ENCODE results near the gene ZNF385D. TPM values are rescaled to one million over a fixed set of nuclear protein-coding genes. Genes with fewer than 3 reads are reported as not detected.

ZNF385D gene
- total and polyA plus RNA-seq, 2 of the 13 experiments (the other 11 are each of a cell fraction or from before 2014, with no cell fraction given) = not detected

- TF ChIP-seq ZNF563 (CRISPR knock-in tag; IDR thresholded peaks at IDR 0.05) = no peak
- no peak for TF ChIP-seq E2F5 (CRISPR knock-in tag; conservative IDR thresholded peaks at IDR 0.05)
- TF ChIP-seq MED1 (CRISPR knock-in tag; IDR thresholded peaks at IDR 0.05) = no peak
- no peak for TF ChIP-seq MNT (IDR thresholded peaks at IDR 0.05)
- TF ChIP-seq ZNF274 (CRISPR knock-in tag; IDR thresholded peaks at IDR 0.05) = no peak
- TF ChIP-seq MLLT10 (CRISPR knock-in tag; IDR thresholded peaks at IDR 0.05) = no peak
- no peak for TF ChIP-seq FOXM1 (CRISPR knock-in tag; IDR thresholded peaks at IDR 0.05)
Observed at GRCh38 chr3:21778715-21779114, 27.7 kb upstream of the ZNF385D start (continued).

- Histone ChIP-seq H3K9me3 (ENCODE audit: low read length) (peaks cover 13% of the 10 kb centered on the region), H3K27ac (ENCODE audit: extremely low read length, insufficient read depth, low read length) (no peak overlapping the region), H4K20me1 (ENCODE audit: insufficient read depth, low read length) (no peaks in the 10 kb centered on the region), H3K4me2 (ENCODE audit: low read depth, low read length) (no peak overlapping the region), H3K4me3 (replicated peaks in 1 of 3; ENCODE audit: insufficient read depth in 1 of 3, low read depth in 2 of 3, low read length in 3 of 3) (no peak overlapping the region), H3K27me3 (ENCODE audit: control insufficient read depth in 1 of 2, insufficient read depth in 2 of 2, low read length in 2 of 2) (no peaks in the 10 kb centered on the region), H3K4me1 (ENCODE audit: insufficient read depth, low read length) (no peaks in the 10 kb centered on the region), H3K79me2 (ENCODE audit: insufficient read depth, low read length) (no peaks in the 10 kb centered on the region), H3K36me3 (replicated peaks in 1 of 2; ENCODE audit: control insufficient read depth in 1 of 2, insufficient read depth in 2 of 2, low read length in 2 of 2) (no peaks in the 10 kb centered on the region), H3K9ac (ENCODE audit: insufficient read depth, low read depth, low read length) (no peak overlapping the region), H2AFZ (ENCODE audit: low read length) (no peak overlapping the region)
- no TSS peak for BruUV-seq (replicated peaks)
- FAIRE-seq (no peak), ATAC-seq (no peak), DNase-seq (ENCODE audit: low spot score) (no peak)
- in situ Hi-C loops (cut with HindIII; ENCODE audit: extremely low pct_ligation_motif_present, low pct_unique_long_range_greater_than_20kb) = no loop called here
- WGBS (ENCODE audit: low lambda C conversion rate) = 0% methylated on average over 2 of the region's 2 CpGs
- CTCF ChIA-PET (ENCODE audit: low intra/inter-chr PET ratio, low total read pairs) = no interaction called here
- POLR2A ChIA-PET = no interaction called here
- intact Hi-C loops (cut with micrococcal nuclease; ENCODE audit: unreplicated experiment) = no loop called here
- TF ChIP-seq CC2D1A (CRISPR knock-in tag; IDR thresholded peaks at IDR 0.05) (no peak), ZXDC (CRISPR knock-in tag; IDR thresholded peaks at IDR 0.05) (no peak), PHF8 (CRISPR knock-in tag; IDR thresholded peaks at IDR 0.05) (no peak), HOMEZ (CRISPR knock-in tag; IDR thresholded peaks at IDR 0.05; ENCODE audit: low read depth) (no peak), ZNF230 (CRISPR knock-in tag; IDR thresholded peaks at IDR 0.05) (no peak), CREB1 (IDR thresholded peaks at IDR 0.05) (no peak), CREB1 (CRISPR knock-in tag; IDR thresholded peaks at IDR 0.05) (no peak), KDM6A (CRISPR knock-in tag; IDR thresholded peaks at IDR 0.05; ENCODE audit: low read depth) (no peak), FOXO1 (CRISPR knock-in tag; IDR thresholded peaks at IDR 0.05) (no peak), EZH2 (conservative IDR thresholded peaks at IDR 0.05; ENCODE audit: low read depth, low read length) (no peak), ZNF382 (CRISPR knock-in tag; IDR thresholded peaks at IDR 0.05; ENCODE audit: borderline replicate concordance) (no peak), SRSF9 (IDR thresholded peaks at IDR 0.05; ENCODE audit: borderline replicate concordance, insufficient read depth, low read depth, low read length, poor library complexity, severe bottlenecking) (no peak), CHD2 (IDR thresholded peaks at IDR 0.05; ENCODE audit: low read depth, low read length) (no peak), IKZF1 (IDR thresholded peaks at IDR 0.05) (no peak)
Observed at GRCh38 chr3:21777821-21778220, 26.8 kb upstream of the ZNF385D start.

All from HepG2 (cell line).